ENCODE results near the gene PSAT1.

DNA sequence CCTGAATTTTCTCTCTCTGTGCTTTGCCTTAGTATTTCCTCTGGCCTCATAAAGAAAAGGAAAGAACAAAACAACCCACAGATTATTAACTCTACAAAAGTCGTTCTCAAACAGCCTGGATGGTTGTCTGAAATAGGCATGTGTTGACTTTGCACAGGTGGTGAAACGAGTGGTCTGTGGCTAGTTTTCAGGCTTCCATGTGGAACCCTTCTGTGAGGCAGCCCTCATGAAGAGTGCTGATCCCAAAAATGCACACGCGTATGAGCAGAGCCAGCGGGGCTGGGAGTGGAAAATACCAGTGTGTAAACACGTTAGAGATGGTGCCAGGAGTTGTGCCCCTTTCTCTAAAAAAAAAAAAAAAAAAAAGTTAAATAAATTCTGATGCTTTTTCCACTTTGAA is 4.9 kb upstream of the PSAT1 start:
- no peak for TF ChIP-seq EZH2phosphoT487 (IDR thresholded peaks at IDR 0.05; ENCODE audit: low read depth, severe bottlenecking, unreplicated experiment)
- TF ChIP-seq CTCF (IDR thresholded peaks at IDR 0.05; ENCODE audit: poor library complexity), result no peak
- no peak for TF ChIP-seq EZH2 (IDR thresholded peaks at IDR 0.05; ENCODE audit: borderline replicate concordance)

Measured in hepatocyte (in vitro differentiated cells).